GM21723 (cell line): Measurements from ENCODE around the gene MT4.

ENCODE experiments used
- ATAC-seq: cut with Tn5 transposase; IDR thresholded peaks from one replicate; pipeline ENCODE4 v1.9.1; 2021; ENCODE audit warnings: mild to moderate bottlenecking, moderate library complexity; ENCODE audit not compliant: unreplicated experiment

The MT4 gene

DNA sequence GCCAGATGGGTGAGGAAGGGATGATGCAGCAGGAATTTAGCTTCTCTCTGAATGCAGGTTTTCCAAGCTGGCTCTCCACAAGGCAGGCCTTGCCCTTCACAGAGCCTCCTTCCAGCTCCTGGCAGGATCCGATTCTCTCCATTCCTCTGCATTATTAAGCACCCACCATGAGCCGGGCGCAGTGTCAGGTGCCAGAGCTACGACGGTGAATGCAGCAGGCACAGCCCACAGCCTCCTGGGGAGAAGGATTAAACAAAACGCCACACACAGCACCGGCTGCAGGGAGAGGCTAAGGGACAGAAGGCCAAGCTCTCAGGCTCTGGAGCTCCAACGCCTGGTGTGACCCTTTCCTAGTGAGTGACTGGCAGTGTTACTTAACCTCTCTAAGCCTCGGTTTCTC, 36.5 kb downstream of the MT4 start:
- no peak for ATAC-seq

GRCh38 chr16:56603589-56603988, 38.7 kb downstream of the MT4 start:
- ATAC-seq, result no peak

DNA sequence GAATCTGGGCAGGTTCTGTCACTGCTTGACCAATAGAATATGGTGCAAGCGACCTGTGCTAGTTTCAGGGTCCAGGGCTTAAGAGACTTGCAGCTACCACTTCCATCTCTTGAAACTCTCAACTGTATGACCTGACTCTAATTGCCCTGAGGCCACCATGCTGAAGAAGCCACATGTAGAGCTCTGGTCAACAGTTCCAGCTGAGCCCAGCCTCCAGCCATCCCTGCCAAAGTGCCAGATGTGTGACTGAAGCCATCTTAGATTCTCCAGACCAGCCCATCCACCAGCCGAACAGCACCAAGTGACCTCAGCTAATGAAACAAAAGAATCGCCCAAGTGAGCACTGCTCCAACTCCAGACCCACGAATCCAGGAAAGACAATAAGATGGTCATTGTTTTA, 40.1 kb downstream of the MT4 start:
- no peak for ATAC-seq

DNA sequence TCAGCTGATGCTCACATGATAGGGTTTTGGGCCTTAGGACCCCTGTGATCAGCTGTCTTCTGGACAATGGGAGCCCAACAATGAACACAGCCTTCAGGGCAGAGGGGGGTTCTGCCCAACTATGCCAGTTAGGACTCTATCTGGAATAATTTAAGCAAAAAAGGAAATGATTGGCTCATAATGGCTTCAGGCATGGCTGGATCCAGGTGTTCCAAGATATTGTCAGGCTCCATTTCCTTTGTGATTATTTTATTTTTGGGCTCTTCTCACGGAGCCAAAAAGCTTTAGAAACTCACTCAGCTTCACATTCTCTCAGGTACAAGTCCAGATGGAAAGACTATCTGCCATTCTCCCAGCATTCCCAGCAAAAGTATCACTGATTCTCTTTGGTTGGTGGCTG, 40.6 kb downstream of the MT4 start:
- ATAC-seq, result no peak

- no peak for ATAC-seq
Measured at GRCh38 chr16:56606071-56606475, 41.2 kb downstream of the MT4 start.

DNA sequence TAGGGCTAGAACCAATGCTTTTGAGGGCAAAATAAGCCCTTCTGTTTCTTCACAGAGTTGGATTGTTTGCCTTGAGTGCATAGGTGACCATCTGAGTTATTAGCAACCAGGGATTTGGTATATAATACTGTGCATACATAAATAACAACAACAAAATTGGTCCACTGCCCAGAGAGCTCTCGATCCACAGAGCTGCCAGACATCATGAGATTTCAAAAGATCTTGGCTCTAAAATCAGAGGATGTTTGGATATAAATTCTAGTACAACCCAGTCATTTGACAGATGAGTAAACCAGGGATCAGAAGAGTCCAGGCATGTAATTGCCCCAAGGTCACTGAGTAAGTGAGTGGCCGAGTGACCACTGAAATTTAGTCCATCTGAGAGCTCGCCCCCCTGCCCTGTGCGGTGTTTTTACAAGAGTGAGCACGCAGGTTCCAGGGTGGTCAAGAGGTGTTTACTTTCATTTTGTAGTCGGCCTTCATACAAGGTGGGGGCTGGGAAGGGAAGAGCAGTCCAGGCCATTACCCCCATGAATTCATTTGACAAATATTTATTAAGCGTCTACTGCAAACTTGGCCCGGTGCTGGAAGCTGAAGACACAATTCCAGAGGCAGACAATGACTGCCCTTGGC, 41.7 kb downstream of the MT4 start:
- ATAC-seq, result no peak

GRCh38 chr16:56607109-56607618, 42.3 kb downstream of the MT4 start:
- no peak for ATAC-seq

DNA sequence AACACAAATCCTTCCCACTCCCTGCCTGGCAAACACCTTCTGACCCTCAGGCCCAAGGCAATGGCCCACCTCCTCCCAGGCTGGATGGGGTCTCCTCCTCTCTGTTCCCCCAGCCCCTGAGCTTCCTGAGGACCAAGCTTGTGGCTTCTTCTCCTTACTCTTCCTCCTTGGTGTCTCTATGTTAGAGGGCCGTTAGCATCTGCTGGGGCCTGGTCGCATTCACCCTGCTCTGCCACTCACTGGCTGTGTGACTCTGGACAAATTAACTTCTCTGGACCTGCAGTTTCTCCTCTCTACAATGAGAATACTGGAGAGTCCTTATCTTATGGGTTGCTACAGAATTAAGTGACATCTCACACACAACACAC, 42.8 kb downstream of the MT4 start:
- ATAC-seq, result no peak

DNA sequence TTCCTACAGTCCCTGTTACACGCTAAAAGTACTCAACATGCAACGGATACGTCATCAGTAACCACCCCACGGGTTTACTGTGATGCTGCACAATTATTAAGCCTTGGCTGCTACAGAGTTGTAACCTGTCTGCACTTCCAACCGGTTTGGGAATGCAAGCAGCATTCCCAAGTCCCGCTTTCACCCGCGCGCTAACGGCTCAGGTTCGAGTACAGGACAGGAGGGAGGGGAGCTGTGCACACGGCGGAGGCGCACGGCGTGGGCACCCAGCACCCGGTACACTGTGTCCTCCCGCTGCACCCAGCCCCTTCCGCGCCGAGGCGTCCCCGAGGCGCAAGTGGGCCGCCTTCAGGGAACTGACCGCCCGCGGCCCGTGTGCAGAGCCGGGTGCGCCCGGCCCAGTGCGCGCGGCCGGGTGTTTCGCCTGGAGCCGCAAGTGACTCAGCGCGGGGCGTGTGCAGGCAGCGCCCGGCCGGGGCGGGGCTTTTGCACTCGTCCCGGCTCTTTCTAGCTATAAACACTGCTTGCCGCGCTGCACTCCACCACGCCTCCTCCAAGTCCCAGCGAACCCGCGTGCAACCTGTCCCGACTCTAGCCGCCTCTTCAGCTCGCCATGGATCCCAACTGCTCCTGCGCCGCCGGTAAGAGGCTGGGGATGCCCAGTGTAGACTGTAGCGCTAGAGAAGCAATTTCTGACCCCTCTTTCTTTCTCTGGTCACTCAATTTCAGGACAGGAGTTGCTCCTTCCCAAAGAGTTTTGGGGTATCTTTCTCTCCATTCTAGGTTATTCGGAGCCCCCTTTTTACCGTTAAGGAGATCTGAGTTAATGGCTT, 43.4 kb downstream of the MT4 start, which contains the start of gene MT2A:
Gene MT2A, plus strand, starts transcription at position 542 of the 833 bp plus-strand sequence. Its CDS starts 72 bp downstream, at position 614.
- ATAC-seq, result peak; percentile 85

DNA sequence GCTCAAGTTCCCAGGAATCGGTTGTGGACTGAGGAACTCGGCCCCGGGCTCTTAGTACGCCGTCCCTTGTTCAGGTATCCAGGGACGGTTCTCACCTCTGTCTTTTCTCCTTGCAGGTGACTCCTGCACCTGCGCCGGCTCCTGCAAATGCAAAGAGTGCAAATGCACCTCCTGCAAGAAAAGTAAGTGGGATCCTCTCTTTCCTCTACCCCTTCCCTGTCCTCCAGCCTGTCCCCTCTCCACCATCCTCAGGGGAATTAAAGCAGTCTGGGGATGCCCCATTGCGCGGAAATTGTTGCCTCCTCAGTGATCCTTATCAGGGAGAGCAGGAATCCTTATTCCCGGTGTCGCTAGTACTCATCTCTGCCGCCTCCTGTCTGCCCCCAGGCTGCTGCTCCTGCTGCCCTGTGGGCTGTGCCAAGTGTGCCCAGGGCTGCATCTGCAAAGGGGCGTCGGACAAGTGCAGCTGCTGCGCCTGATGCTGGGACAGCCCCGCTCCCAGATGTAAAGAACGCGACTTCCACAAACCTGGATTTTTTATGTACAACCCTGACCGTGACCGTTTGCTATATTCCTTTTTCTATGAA, 44.1 kb downstream of the MT4 start:
- no peak for ATAC-seq

DNA sequence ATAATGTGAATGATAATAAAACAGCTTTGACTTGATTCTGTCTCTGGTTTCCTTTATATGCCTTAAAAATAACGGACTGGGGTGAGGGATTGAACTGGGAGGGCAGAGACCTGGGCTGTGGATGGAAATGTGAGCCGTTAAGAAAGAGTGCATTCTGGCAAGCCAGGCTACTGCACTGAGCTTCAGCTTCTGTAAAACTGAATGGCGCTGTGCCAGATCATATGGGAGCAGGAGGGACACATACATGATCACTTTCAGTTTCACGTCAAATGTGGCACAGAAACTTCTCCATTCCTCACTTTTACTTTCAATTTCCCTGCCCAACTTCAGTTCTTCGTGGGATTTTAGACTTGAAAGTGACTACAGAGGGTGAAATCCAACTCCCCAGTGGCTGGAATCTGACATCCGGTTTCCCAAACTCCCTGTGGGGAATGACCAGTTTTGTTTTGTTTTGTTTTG, 44.6 kb downstream of the MT4 start:
- peak; percentile 46 for ATAC-seq

GRCh38 chr16:56610017-56610608, 45.2 kb downstream of the MT4 start:
- peak; percentile 23 for ATAC-seq

DNA sequence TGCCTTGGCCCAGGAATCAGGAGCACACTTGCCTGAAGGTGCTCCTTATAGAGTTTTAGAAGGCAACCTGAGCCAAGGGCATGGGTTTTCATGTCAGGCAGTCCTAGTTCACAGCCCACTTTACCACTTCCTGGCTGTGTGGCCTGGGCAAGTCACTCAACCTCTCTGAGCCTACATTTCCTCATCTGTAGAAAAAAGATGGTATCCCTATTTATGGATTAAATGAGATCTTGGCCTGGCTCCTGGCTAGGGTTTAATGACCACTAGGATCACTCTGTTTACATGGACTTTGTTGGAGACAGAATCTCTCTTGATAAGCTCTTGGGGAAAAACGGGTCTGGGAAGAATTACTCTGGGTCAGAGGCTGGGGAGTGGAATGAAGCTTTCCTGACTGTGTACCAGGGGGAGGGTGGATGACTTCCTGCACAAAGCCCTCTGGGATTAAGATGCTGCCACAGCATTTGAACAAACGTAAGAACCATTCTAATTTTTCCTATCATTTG, 45.8 kb downstream of the MT4 start:
- ATAC-seq, result no peak

GRCh38 chr16:56611281-56611833, 46.5 kb downstream of the MT4 start:
- no peak for ATAC-seq

GRCh38 chr16:56613706-56614105, 48.8 kb downstream of the MT4 start:
- ATAC-seq, result no peak

GRCh38 chr16:56614549-56614991, 49.7 kb downstream of the MT4 start:
- no peak for ATAC-seq

DNA sequence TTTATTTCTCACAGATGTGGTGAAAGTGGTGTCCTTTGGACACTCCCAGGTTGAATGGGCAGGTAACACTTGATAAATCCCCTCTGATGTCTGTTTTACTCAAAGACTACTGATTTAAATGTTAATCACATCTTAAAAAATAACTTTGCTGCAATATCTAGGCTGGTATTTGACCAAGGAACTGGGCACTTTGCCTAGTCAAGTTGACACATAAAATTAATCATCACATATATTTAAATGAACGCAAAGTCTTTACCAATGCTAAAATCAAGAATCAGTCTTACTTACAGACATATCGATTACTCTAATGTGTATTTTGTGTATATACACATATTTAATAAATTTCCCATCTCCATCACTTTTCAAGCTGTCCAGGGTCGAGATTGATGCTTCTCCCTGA, 50.5 kb downstream of the MT4 start:
- ATAC-seq, result no peak

DNA sequence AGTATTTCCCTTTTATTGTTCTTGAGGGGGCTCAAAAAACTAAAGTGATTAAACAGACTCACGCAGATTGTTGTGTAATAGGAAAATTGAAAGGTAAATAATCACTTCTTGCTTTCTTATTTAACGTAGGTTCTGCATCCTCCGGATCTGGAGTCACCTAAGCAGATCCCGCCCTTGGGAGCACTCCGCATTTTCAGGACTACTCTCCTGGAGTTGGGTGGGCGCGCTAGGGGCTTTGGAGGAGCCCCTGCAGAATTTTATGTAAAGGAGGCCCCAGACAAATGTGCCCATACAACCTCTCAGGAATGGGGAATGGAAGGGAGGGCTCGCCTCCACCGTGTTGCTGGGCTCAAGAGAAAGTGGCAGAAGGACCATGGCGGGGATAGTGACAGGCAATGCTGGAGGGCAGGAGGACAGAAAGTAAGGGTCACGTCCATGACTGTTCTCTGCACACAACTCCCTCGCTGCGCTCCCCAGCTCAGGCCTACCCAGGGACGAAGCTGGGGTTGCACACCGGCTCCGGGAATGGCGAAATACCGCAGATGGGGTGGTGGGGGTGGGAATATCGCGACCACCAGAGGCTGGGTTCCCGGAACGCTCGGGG, 51.8 kb downstream of the MT4 start:
- no peak for ATAC-seq

DNA sequence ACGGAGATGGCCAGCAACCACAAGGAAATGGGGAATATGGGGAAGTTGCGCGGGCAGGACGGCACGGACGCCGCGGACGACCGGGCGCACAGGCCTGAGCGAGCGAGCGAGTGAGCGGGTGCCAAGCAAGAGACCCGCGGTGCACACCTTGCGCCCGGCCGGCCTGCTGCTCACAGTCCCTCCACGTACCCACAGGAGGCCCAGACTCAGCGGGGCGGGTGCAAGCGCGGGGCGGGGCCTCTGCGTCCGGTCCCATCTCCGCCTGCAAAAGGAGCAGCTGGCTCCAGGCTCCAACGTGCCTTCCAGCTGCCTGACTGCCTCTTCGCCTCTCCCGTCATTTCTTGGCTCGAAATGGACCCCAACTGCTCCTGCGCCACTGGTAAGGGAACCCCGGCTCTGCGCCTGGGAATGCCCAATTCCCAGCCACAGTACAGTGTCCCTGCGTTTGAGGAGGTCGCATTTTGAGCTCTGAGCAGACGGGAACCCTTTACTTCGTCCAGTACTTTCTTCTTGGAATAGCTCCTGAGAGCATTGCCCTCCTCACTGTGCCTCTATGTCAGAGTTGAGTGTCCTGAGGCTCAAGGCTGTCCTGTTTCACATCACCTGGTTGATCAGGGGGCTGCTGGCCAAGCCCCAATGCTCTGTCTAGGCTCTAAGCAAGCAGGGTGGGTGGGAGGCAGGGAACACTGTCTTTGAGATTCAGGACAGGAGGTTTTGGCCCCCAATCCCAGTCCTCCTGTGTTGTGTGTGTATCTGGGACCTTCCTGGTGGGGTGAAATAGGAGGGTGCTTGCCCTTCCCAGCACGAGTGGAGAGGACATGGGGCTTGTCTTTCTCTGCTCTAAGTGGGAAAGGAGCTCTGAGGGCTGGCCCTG, 52.6 kb downstream of the MT4 start:
- no peak for ATAC-seq
